Transverse colon (tissue), 4 donors: ENCODE data around the gene KCNK15.

Experiments used
- EP300 ChIP-seq: sonication (generic); formaldehyde crosslinking; IDR thresholded peaks from one replicate; pipeline ENCODE4 v1.6.1; 2017; ENCODE audit warnings: antibody characterized with exemption, low read depth
- POLR2AphosphoS5 ChIP-seq, 3 donors: sonication (generic); formaldehyde crosslinking; IDR thresholded peaks; one replicate each; pipeline ENCODE4 v1.6.1; 2016; ENCODE audit warnings: antibody characterized with exemption in 3 of 3
- TF ChIP-seq, protein P1 (sequence below), 5 experiments: fragments of 200-600 bp in 3 of 5; fragments of 450-650 bp in 2 of 5; sonication (generic) in 3 of 5; IDR thresholded peaks; 1 replicate in 2 of 5; 2 replicates in 3 of 5; pipeline ENCODE4 v1.5.1; 2016 to 2017; ENCODE audit warnings: antibody characterized with exemption in 5 of 5, inconsistent platforms in 3 of 5, mild to moderate bottlenecking in 2 of 5, moderate library complexity in 1 of 5

DNA sequence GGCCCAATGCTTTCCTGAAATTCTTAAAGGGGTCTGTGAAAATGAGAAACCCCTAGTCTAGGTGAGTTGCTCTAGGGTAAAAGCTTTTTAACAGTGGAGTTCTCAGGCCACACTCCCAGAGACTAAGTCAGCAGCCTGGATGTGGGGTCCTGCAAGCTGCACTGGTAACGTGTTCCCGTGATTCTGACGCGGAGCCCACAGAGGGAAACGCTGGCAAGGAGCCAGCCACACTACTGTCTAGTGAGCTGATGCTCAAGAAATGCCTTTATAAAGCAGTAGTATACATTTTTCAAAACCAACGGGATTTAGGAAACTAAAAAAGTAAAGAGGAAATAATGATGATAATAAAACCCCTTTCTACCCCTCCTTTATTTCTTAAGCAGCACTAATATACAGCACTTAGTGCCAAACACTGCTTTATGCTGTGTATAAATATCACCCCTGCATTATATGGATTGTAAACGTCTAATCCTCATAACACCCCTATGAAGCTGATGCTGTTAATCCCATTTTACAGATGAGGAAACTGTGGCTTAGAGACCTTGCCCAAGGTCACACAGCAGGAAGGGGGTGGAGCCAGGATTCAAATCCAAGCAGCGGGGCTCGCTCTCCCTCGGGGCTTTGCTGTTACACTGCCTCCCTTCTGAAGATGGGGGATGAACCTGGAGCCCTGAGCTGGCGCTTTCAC is 25.0 kb downstream of the KCNK15 start:
- TF ChIP-seq, protein P1, sequence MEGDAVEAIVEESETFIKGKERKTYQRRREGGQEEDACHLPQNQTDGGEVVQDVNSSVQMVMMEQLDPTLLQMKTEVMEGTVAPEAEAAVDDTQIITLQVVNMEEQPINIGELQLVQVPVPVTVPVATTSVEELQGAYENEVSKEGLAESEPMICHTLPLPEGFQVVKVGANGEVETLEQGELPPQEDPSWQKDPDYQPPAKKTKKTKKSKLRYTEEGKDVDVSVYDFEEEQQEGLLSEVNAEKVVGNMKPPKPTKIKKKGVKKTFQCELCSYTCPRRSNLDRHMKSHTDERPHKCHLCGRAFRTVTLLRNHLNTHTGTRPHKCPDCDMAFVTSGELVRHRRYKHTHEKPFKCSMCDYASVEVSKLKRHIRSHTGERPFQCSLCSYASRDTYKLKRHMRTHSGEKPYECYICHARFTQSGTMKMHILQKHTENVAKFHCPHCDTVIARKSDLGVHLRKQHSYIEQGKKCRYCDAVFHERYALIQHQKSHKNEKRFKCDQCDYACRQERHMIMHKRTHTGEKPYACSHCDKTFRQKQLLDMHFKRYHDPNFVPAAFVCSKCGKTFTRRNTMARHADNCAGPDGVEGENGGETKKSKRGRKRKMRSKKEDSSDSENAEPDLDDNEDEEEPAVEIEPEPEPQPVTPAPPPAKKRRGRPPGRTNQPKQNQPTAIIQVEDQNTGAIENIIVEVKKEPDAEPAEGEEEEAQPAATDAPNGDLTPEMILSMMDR (IDR thresholded peaks at IDR 0.05): no peak
- TF ChIP-seq EP300 (no peak), POLR2AphosphoS5 (IDR thresholded peaks at IDR 0.05) (no peak)
